C4-2B (cell line): ENCODE data around the gene UBE2E2.

ENCODE experiments used
- ZFX ChIP-seq: fragments of 450-650 bp; IDR thresholded peaks from 2 replicates; pipeline ENCODE4 v1.6.1; 2017
- TF ChIP-seq, protein P1 (sequence below): fragments of 450-650 bp; conservative IDR thresholded peaks from 2 replicates; pipeline ENCODE4 v1.5.1; 2017; ENCODE audit warnings: mild to moderate bottlenecking

GRCh38 chr3:23232016-23232415, 28.9 kb downstream of the UBE2E2 start:
- TF ChIP-seq, protein P1, sequence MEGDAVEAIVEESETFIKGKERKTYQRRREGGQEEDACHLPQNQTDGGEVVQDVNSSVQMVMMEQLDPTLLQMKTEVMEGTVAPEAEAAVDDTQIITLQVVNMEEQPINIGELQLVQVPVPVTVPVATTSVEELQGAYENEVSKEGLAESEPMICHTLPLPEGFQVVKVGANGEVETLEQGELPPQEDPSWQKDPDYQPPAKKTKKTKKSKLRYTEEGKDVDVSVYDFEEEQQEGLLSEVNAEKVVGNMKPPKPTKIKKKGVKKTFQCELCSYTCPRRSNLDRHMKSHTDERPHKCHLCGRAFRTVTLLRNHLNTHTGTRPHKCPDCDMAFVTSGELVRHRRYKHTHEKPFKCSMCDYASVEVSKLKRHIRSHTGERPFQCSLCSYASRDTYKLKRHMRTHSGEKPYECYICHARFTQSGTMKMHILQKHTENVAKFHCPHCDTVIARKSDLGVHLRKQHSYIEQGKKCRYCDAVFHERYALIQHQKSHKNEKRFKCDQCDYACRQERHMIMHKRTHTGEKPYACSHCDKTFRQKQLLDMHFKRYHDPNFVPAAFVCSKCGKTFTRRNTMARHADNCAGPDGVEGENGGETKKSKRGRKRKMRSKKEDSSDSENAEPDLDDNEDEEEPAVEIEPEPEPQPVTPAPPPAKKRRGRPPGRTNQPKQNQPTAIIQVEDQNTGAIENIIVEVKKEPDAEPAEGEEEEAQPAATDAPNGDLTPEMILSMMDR: no peak
- TF ChIP-seq ZFX: no peak
